ENCODE measurements around the gene MRPL43. TPM values are rescaled to one million over a fixed set of nuclear protein-coding genes. Genes with fewer than 3 reads are reported as not detected.

The MRPL43 gene
- polyA plus RNA-seq, 1 experiment: 123 TPM

DNA sequence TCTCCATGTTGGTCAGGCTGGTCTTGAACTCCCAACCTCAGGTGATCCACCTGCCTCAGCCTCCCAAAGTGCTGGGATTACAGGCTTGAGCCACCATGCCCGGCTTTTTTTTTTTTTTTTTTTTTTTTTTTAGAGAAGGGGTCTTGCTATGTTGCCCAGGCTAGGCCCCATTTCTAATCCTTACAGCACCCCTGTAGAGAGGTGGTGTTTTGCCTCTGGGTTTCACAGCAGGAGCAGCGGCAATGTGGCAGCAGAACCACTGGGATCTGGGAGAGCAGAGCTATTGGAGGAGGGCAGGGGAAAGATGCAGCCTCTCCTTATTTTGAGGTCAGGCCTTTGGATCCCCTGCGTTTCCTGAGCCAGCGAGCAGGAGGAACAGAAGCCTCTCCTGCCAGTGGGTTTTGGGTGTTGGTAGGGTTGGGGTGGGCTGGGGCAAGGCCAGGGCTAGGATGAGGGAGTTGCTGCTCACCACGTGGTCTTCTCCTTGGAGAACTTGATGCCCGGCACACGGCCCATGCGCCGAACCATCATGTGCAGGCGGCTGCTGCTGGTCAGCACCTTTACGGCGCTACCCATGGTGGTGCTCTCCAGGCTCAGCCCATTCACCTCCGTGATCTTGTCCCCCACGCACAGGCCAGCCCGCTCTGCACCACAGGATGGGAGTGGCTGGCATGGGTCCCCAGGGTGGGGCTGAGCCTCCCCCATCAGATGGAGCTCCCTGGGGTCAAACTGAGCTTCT, 35.8 kb upstream of the MRPL43 start:
- TF ChIP-seq, protein P1, sequence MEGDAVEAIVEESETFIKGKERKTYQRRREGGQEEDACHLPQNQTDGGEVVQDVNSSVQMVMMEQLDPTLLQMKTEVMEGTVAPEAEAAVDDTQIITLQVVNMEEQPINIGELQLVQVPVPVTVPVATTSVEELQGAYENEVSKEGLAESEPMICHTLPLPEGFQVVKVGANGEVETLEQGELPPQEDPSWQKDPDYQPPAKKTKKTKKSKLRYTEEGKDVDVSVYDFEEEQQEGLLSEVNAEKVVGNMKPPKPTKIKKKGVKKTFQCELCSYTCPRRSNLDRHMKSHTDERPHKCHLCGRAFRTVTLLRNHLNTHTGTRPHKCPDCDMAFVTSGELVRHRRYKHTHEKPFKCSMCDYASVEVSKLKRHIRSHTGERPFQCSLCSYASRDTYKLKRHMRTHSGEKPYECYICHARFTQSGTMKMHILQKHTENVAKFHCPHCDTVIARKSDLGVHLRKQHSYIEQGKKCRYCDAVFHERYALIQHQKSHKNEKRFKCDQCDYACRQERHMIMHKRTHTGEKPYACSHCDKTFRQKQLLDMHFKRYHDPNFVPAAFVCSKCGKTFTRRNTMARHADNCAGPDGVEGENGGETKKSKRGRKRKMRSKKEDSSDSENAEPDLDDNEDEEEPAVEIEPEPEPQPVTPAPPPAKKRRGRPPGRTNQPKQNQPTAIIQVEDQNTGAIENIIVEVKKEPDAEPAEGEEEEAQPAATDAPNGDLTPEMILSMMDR (IDR thresholded peaks at IDR 0.05; ENCODE audit: insufficient read depth, low read depth, low read length): no peak
- CTCF ChIA-PET: interaction anchor here (15.1 kb wide), 1 partner anchor 7 kb away, joined by 194 read pairs; no protein-coding TSS in a partner anchor

GRCh38 chr10:101021692-101022251, 34.5 kb upstream of the MRPL43 start:
- Histone ChIP-seq H3K27me3 (ENCODE audit: control insufficient read depth, insufficient read depth, low read length) (no peaks in the 10 kb centered on the region; the same call in 1 of the 2 replicates), H3K4me3 (ENCODE audit: low read depth, low read length) (no peak overlapping the region), H3K36me3 (ENCODE audit: control insufficient read depth, insufficient read depth, low read length) (no peaks in the 10 kb centered on the region)
- CTCF ChIA-PET: no interaction called here
- DNase-seq (ENCODE audit: low read depth): no peak
- TF ChIP-seq, protein P1 (IDR thresholded peaks at IDR 0.05; ENCODE audit: insufficient read depth, low read depth, low read length): no peak
- POLR2A ChIA-PET: no interaction called here

More for the DNA sequence above, 35.8 kb upstream of the MRPL43 start:
- no peaks in the 10 kb centered on the region; the same call in 1 of the 2 replicates for H3K27me3 ChIP-seq (ENCODE audit: control insufficient read depth, insufficient read depth, low read length)
- POLR2A ChIA-PET: interaction anchor here (0.7 kb wide), 1 partner anchor 57 kb away, joined by 30 read pairs; no protein-coding TSS in a partner anchor
- no peaks in the 10 kb centered on the region for H3K36me3 ChIP-seq (ENCODE audit: control insufficient read depth, insufficient read depth, low read length)
- H3K4me3 ChIP-seq (ENCODE audit: low read depth, low read length): no peak overlapping the region
- DNase-seq (ENCODE audit: low read depth): no peak

- H3K36me3 ChIP-seq (ENCODE audit: control insufficient read depth, insufficient read depth, low read length): no peaks in the 10 kb centered on the region
- no peak for DNase-seq (ENCODE audit: low read depth)
- POLR2A ChIA-PET: no interaction called here
- no peak overlapping the region for H3K4me3 ChIP-seq (ENCODE audit: low read depth, low read length)
- TF ChIP-seq, protein P1 (IDR thresholded peaks at IDR 0.05; ENCODE audit: insufficient read depth, low read depth, low read length): no peak
- CTCF ChIA-PET: no interaction called here
- H3K27me3 ChIP-seq (ENCODE audit: control insufficient read depth, insufficient read depth, low read length): no peaks in the 10 kb centered on the region; the same call in 1 of the 2 replicates
Measured at GRCh38 chr10:101021239-101021638, 33.9 kb upstream of the MRPL43 start.

- no peaks in the 10 kb centered on the region; the same call in 1 of the 2 replicates for H3K27me3 ChIP-seq (ENCODE audit: control insufficient read depth, insufficient read depth, low read length)
- no peak overlapping the region for H3K4me3 ChIP-seq (ENCODE audit: low read depth, low read length)
- CTCF ChIA-PET: interaction anchor here (2.3 to 7.6 kb wide), 3 partner anchors 9 to 30 kb away, joined by 15 to 479 read pairs (median 194); partner anchors contain the start of genes LZTS2, MRPL43, PDZD7 and SFXN3
- TF ChIP-seq, protein P1 (IDR thresholded peaks at IDR 0.05; ENCODE audit: insufficient read depth, low read depth, low read length): no peak
- POLR2A ChIA-PET: no interaction called here
- DNase-seq (ENCODE audit: low read depth): no peak
- H3K36me3 ChIP-seq (ENCODE audit: control insufficient read depth, insufficient read depth, low read length): no peaks in the 10 kb centered on the region
Measured at GRCh38 chr10:101020427-101021075, 33.3 kb upstream of the MRPL43 start.

GRCh38 chr10:101019440-101019703, 32.1 kb upstream of the MRPL43 start:
- Histone ChIP-seq H3K36me3 (ENCODE audit: control insufficient read depth, insufficient read depth, low read length) (no peaks in the 10 kb centered on the region), H3K4me3 (ENCODE audit: low read depth, low read length) (no peak overlapping the region), H3K27me3 (ENCODE audit: control insufficient read depth, insufficient read depth, low read length) (no peaks in the 10 kb centered on the region; the same call in 1 of the 2 replicates)
- ChIA-PET POLR2A (no interaction called here), CTCF (interaction anchor here (0.6 to 7.6 kb wide), 12 partner anchors 10 to 347 kb away, joined by 3 to 479 read pairs (median 12); partner anchors contain the start of genes KAZALD1, LZTS2, MRPL43 and PDZD7)
- TF ChIP-seq, protein P1 (IDR thresholded peaks at IDR 0.05; ENCODE audit: insufficient read depth, low read depth, low read length): no peak
- DNase-seq (ENCODE audit: low read depth): no peak
